B cell (primary cell): ENCODE measurements around the gene MMP24. TPM values are rescaled to one million over a fixed set of nuclear protein-coding genes. Genes with fewer than 3 reads are reported as not detected.

ENCODE experiments used
- ATAC-seq: fragments of 200-7000 bp; cut with Tn5 transposase; one replicate; pipeline ENCODE4 v1.10.0; 2021; ENCODE audit warnings: low read depth, mild to moderate bottlenecking, moderate number of reproducible peaks, moderate library complexity
- CTCF ChIA-PET: fragments of 350-600 bp; sonication (Branson Sonifier 250); formaldehyde crosslinking; loops from one replicate; lab custom pipeline; 2021; ENCODE audit warnings: antibody characterized with exemption, inconsistent platforms; lab: Charles Lee
- POLR2A ChIA-PET: fragments of 350-600 bp; sonication (Branson Sonifier 250); formaldehyde crosslinking; loops from one replicate; lab custom pipeline; 2021; ENCODE audit warnings: antibody characterized with exemption; lab: Charles Lee
- DNase-seq: peaks from one replicate; pipeline ENCODE4 v3.0.0; 2013
- H2AFZ ChIP-seq: 2 replicates; pipeline ENCODE4 v1.6.1; 2012; ENCODE audit warnings: mild to moderate bottlenecking, low read depth, low read length; ENCODE audit not compliant: insufficient read depth, poor library complexity, severe bottlenecking
- H3K27ac ChIP-seq, 2 donors: 1 replicate in 1 of 2; 2 replicates in 1 of 2; pipeline ENCODE4 v1.5.1; 2012 to 2013; ENCODE audit warnings: low read length in 2 of 2, mild to moderate bottlenecking in 2 of 2, moderate library complexity in 1 of 2
- H3K27me3 ChIP-seq, 4 experiments: fragments of 200-600 bp in 1 of 4; sonication (generic) in 1 of 4; replicated peaks in 1 of 4; 1 replicate in 2 of 4; 2 replicates in 2 of 4; pipeline versions ENCODE4 v1.6.1 to v1.7.0; 2013 to 2016; ENCODE audit warnings: low read length in 3 of 4, mild to moderate bottlenecking in 2 of 4, mixed read lengths in 1 of 4, moderate library complexity in 1 of 4; ENCODE audit not compliant: insufficient read depth in 4 of 4, control insufficient read depth in 3 of 4; ENCODE audit errors: control extremely low read depth in 1 of 4
- H3K36me3 ChIP-seq, 2 experiments: replicated peaks in 1 of 2; 1 replicate in 1 of 2; 2 replicates in 1 of 2; pipeline versions ENCODE4 v1.6.1 to v1.7.1; 2013; ENCODE audit warnings: low read length in 1 of 2; ENCODE audit not compliant: insufficient read depth in 2 of 2, control insufficient read depth in 1 of 2; ENCODE audit errors: control extremely low read depth in 1 of 2, extremely low read depth in 1 of 2
- H3K4me1 ChIP-seq, 2 donors: fragments of 200-600 bp in 1 of 2; sonication (generic) in 1 of 2; 1 replicate in 1 of 2; 2 replicates in 1 of 2; pipeline versions ENCODE4 v1.5.1 to v1.6.1; 2013 to 2017; ENCODE audit warnings: low read length in 2 of 2; ENCODE audit not compliant: control insufficient read depth in 2 of 2, insufficient read depth in 2 of 2
- H3K4me2 ChIP-seq: replicated peaks from 2 replicates; pipeline ENCODE3; 2012; ENCODE audit warnings: mild to moderate bottlenecking, low read depth, low read length; ENCODE audit not compliant: poor library complexity, severe bottlenecking
- H3K4me3 ChIP-seq, 5 experiments: fragments of 200-600 bp in 1 of 5; sonication (generic) in 1 of 5; 1 replicate in 3 of 5; 2 replicates in 2 of 5; pipeline versions ENCODE4 v1.5.1 to v1.7.0; 2011 to 2016; ENCODE audit warnings: low read length in 4 of 5, mild to moderate bottlenecking in 4 of 5, low read depth in 2 of 5, control low read depth in 1 of 5, moderate library complexity in 1 of 5; ENCODE audit not compliant: insufficient read depth in 1 of 5; ENCODE audit errors: control extremely low read depth in 1 of 5, extremely low read depth in 1 of 5
- H3K79me2 ChIP-seq: fragments of 200-600 bp; sonication (generic); one replicate; pipeline ENCODE4 v1.6.0; 2016; ENCODE audit warnings: low read length; ENCODE audit not compliant: control insufficient read depth, insufficient read depth
- H3K9ac ChIP-seq: fragments of 200-600 bp; sonication (generic); 2 replicates; pipeline ENCODE4 v1.6.1; 2017; ENCODE audit warnings: mild to moderate bottlenecking, low read length, moderate library complexity
- H3K9me3 ChIP-seq, 3 donors: one replicate each; pipeline versions ENCODE4 v1.6.1 to v1.7.1; 2013; ENCODE audit warnings: low read length in 2 of 3; ENCODE audit not compliant: control insufficient read depth in 2 of 3, insufficient read depth in 1 of 3; ENCODE audit errors: control extremely low read depth in 1 of 3
- H4K20me1 ChIP-seq: 2 replicates; pipeline ENCODE4 v1.6.0; 2012; ENCODE audit warnings: mild to moderate bottlenecking, low read length; ENCODE audit not compliant: insufficient read depth, control insufficient read depth, poor library complexity, severe bottlenecking
- H3K27ac Mint-ChIP-seq: one replicate; pipeline ENCODE4 v1.8.0; 2021; ENCODE audit warnings: mixed read lengths
- H3K27me3 Mint-ChIP-seq: one replicate; pipeline ENCODE4 v1.8.0; 2021; ENCODE audit warnings: mixed read lengths
- H3K4me1 Mint-ChIP-seq: one replicate; pipeline ENCODE4 v1.8.0; 2021; ENCODE audit warnings: mixed read lengths
- H3K4me3 Mint-ChIP-seq: one replicate; pipeline ENCODE4 v1.8.0; 2021; ENCODE audit warnings: mixed read lengths
- H3K9me3 Mint-ChIP-seq: one replicate; pipeline ENCODE4 v1.8.0; 2022; ENCODE audit warnings: mixed read lengths; ENCODE audit not compliant: insufficient read depth
- CTCF ChIP-seq: fragments of 200-600 bp; IDR thresholded peaks from one replicate; pipeline ENCODE4 v1.8.0; 2022; ENCODE audit warnings: antibody characterized with exemption, mild to moderate bottlenecking
- EZH2 ChIP-seq: IDR thresholded peaks from 2 replicates; pipeline ENCODE4 v1.6.1; 2012; ENCODE audit warnings: borderline replicate concordance, low read depth, mild to moderate bottlenecking, moderate library complexity, low read length; ENCODE audit not compliant: insufficient read depth, poor library complexity, severe bottlenecking
- WGBS: methylation state at CpG from one replicate; pipeline ENCODE4 v1.1.5; 2013; ENCODE audit warnings: missing lambda C conversion rate; ENCODE audit not compliant: insufficient coverage; 5-methylcytosine and 5-hydroxymethylcytosine counted together
- intact Hi-C: fragments of 100-400 bp; cut with micrococcal nuclease; formaldehyde crosslinking; loops from one replicate; pipeline ENCODE4 v1.10.0; 2022
- polyA plus RNA-seq: library from polyadenylated mRNA; depleted of rRNA; stranded (reverse); fragments of >200 nt; gene quantifications from 2 replicates; pipeline ENCODE4 v1.2.3, GENCODE V29; 2012
- total RNA-seq, 2 donors: library from RNA; stranded (reverse); fragments of 120-200 nt in 1 of 2; gene quantifications; 1 replicate in 1 of 2; 2 replicates in 1 of 2; pipeline versions ENCODE4 v1.2.3 to v1.2.4, GENCODE V29; 2013 to 2022

The MMP24 gene
- total and polyA plus RNA-seq, 2 donors (not counting 1 experiment from before 2014, with no cell fraction given): not detected

GRCh38 chr20:35253010-35253409 lies 26.5 kb downstream of the MMP24 start:
- Histone ChIP-seq H3K4me1 (peaks cover 21 to 24% of the 10 kb centered on the region in 2 donors), H3K4me2 (no peak overlapping the region), H3K36me3 (no peaks in the 10 kb centered on the region), H3K27ac (no peak overlapping the region), H3K27me3 (no peaks in the 10 kb centered on the region), H3K79me2 (no peaks in the 10 kb centered on the region), H2AFZ (no peak overlapping the region), H3K9ac (no peak overlapping the region), H3K4me3 (no peak overlapping the region), H3K9me3 (no peaks in the 10 kb centered on the region), H4K20me1 (no peaks in the 10 kb centered on the region)
- POLR2A ChIA-PET: interaction anchor here (0.6 to 0.7 kb wide), 2 partner anchors 345 to 549 kb away, joined by 4 to 10 read pairs; no protein-coding TSS in a partner anchor
- no peaks in the 10 kb centered on the region for H3K27me3 Mint-ChIP-seq
- intact Hi-C loops: no loop called here
- ATAC-seq: no peak
- no peak for DNase-seq
- TF ChIP-seq CTCF: no peak
- TF ChIP-seq EZH2: no peak
- CTCF ChIA-PET: interaction anchor here (0.6 to 1.5 kb wide), 3 partner anchors 108 to 1811 kb away, joined by 3 to 7 read pairs (median 5); no protein-coding TSS in a partner anchor
- 100% methylated on average over 1 of the region's 3 CpGs for WGBS
- H3K9me3 Mint-ChIP-seq: no peaks in the 10 kb centered on the region
- H3K4me1 Mint-ChIP-seq: peaks cover 23% of the 10 kb centered on the region
- H3K27ac Mint-ChIP-seq: no peak overlapping the region
- no peak overlapping the region for H3K4me3 Mint-ChIP-seq

- no peaks in the 10 kb centered on the region for H3K27me3 ChIP-seq
- H3K9ac ChIP-seq: no peak overlapping the region
- TF ChIP-seq CTCF (no peak), EZH2 (no peak)
- intact Hi-C loops: no loop called here
- ATAC-seq (no peak), DNase-seq (no peak)
- no peak overlapping the region for H2AFZ ChIP-seq
- no peaks in the 10 kb centered on the region for H3K36me3 ChIP-seq
- ChIA-PET POLR2A (no interaction called here), CTCF (no interaction called here)
- no peak overlapping the region for H3K27ac ChIP-seq
- WGBS: 98% methylated on average over 10 of the region's 12 CpGs
- H4K20me1 ChIP-seq: no peaks in the 10 kb centered on the region
- no peaks in the 10 kb centered on the region for H3K9me3 ChIP-seq
- Mint-ChIP-seq H3K4me3 (no peak overlapping the region), H3K4me1 (peaks cover 23% of the 10 kb centered on the region), H3K9me3 (no peaks in the 10 kb centered on the region), H3K27me3 (no peaks in the 10 kb centered on the region), H3K27ac (no peak overlapping the region)
- peaks cover 3% of the 10 kb centered on the region for H3K79me2 ChIP-seq
- peaks cover 21 to 24% of the 10 kb centered on the region in 2 donors for H3K4me1 ChIP-seq
- no peak overlapping the region for H3K4me2 ChIP-seq
- H3K4me3 ChIP-seq: no peak overlapping the region
These were observed 28.0 kb downstream of the MMP24 start for GRCh38 chr20:35254448-35254999.
